ENCODE data around the gene POLR2L.

DNA sequence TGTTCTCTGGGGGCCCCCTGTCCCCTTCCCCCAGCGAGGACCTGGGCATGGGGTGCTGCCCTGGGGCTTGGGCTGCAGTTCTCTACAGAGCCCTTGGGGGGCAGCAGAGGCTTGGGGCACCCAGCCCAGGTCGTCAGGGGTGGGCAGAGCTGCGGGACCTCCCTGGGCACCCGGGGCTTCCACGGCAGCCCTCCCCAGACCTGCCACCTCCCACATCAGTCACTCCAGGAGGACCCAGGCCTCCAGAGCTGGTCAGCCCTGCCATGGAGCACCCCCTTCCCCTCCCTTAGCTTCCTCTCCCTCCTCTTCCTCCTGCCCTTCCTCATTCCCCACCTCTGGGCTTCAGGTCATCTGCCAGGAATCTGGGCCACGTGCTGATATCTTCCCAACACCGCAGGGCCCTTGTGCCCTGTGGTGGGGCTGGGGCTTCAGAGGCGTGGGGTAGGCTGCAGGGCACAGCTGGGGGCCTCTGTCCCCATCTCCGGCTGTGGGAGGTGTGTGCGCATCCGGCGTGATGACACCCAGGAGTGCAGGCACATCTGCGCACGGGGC lies 6.1 kb upstream of the POLR2L start:
- peak; percentile 77 to 87 (median 82) for TF ChIP-seq CTCF (IDR thresholded peaks at IDR 0.05)
- no peak for TF ChIP-seq POLR2A (IDR thresholded peaks at IDR 0.05)

All from adrenal gland (tissue), 5 donors.